Endometrial microvascular endothelial cells (primary cell): ENCODE data around the gene PPTC7. TPM values are rescaled to one million over a fixed set of nuclear protein-coding genes. Genes with fewer than 3 reads are reported as not detected.
"Not testable (repeated sequence)": the region's sequence is repeated elsewhere in the genome, so short reads cannot be mapped to it uniquely, and the experiment has no call there.

Experiments used
- in situ Hi-C: cut with HindIII; loops from 2 replicates; pipeline ENCODE4 v1.10.0; 2017; ENCODE audit warnings: low sequenced_read_pairs, low pct_unique_long_range_greater_than_20kb; ENCODE audit errors: inconsistent ontology term
- total RNA-seq: library from RNA; depleted of rRNA; stranded (reverse); fragments of >200 nt; gene quantifications from one replicate; pipeline ENCODE4 v1.2.3, GENCODE V29; 2015; ENCODE audit errors: inconsistent ontology term

The PPTC7 gene
- total RNA-seq, 1 donor from 2014 or later: 11.3 TPM

DNA sequence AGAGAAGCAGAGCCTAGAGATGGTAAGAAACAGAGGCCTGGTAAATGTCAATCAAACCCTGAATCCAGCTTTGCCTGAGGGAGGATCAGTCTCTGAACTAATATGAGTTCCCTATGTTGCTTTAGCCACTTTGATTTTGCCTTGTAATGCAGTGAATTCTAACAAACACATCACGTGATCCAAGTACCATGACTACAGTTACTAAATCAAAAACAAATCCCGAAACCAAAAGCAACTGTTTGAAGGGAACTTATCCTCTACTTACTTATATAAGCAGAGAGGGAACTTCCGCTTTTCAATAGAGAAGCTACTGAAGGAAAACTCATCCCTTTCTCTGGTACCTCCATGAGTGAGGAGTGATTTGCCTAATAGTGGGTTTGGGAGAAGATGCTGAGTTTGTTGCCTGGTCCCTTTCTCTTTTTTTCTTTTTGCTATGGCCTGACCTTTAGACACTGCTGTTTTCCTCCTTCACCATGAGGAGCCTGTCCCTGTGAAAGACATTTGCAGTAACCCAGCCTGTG lies 7.7 kb upstream of the PPTC7 start:
- in situ Hi-C loops: no loop called here

DNA sequence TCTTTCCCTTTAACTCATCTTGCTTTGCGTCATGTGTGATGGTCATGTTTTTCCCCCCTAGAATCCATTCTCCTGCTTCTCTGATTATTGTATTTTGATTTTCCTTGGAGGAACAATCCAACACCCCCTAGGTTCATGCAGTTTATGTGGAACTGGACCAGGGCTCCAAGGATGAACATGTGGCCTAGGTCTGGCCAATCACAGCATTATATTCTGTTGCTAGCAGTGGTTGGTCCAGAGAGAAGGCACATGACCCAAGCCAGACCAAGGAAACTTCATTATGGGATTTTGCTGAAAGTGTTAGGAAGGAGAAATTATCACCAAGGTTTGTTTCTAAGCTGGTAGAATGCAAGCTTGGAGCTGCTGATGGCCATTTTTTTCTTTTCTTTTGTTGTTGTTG lies 6.9 kb upstream of the PPTC7 start:
- in situ Hi-C loops: no loop called here

DNA sequence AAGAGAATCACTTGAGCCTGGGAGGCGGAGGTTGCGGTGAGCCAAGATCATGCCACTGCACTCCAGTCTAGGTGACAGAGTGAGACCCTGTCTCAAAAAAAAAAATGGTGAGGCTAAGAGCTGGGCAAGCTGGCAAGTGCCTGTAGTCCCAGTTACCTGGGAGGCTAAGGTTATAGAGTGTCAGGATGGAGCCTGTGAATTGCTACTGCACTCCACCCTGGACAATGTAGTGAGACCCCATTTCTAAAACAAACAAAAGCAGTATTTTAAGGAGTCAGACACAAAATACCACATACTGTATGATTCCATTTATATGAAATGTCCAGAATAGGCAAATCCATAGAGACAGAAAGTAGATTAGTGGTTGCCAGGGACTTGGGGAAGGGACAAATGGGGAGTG lies 4.0 kb upstream of the PPTC7 start:
- in situ Hi-C loops: not testable (repeated sequence)

DNA sequence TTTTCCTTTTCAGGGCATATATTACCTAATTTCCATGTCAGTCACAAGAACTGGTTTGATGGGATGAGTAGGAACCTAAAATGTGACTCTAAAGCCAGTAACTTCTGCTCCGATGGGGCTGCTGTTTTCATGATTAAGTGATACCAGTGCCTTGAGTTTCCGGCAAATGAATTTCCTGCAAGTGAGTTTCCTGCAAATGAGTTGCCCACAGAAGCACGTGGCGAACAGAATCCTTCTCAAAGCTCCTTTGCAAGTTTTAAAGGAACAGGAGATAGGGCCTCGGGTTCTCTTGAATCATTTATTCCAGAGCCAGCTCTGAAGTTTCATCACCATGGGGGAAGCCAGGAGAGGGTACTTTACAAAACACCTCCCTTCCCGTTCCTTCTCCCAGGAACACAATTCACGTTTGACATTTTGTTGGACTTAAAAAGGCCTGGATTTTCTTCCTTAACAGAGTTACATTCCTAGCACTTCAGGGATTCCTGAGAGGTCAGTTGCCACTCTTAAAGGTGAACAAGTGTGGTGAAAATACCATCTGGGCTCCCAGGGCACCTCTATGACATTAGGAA lies 2.2 kb upstream of the PPTC7 start:
- in situ Hi-C loops: no loop called here

DNA sequence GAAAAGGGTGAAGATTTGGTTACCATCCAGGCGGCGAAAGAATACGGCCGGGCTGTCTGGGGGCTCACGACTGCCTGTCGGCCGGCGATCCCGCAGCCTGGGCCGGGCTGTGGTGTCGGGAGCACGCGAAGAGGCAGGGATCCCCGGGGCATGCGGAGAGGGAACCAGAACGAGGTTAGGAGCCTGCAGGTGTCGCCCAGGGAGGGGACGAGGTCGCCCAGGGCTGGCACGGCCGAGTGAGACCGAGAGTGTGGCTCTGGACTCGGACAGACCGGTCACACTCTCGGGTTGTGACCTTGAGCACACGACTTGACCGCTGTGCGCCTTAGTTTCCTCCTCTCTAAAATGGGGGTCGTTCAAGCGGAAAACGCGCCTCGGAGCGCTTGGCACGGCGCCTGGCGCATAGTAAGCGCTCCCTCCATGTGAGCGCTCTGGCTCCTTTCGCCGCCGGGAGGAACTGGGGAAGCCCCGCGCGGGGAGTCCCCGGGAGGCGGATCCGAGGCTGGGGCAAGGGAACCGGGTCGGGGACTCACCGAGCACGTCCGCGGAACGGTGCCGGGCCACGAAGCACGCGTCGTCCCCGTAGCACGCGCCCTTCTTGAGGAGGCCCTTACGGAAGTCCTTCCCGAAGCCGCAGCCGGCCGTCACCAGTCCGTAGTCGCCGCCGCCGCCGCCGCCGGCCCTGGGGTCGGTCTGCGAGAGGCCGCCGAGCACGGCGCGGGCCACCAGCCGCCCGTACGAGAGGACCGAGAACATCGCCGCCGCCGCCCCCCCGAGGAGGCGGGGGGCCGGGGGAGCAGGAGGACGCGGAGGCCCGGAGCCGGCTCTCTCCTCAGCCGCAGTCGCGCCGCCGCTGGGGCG lies 612 bp downstream of the PPTC7 start:
- in situ Hi-C loops: no loop called here

DNA sequence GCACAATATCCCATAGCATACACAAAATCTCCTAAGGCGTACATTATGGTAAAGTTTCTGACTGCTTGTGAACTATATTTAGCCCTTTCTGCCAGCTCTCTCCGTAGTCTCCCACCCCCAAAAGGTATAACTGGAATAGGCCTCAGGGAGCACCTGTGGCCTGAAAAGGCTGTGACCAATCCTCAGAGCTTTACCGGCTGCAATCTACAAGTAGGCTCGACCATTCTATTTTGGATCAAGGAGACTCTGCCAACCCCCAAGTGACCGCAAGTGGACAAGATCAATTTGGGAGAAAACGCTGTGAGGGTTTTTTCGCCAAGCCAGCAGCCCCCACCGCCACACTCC lies 1.2 kb downstream of the PPTC7 start:
- in situ Hi-C loops: no loop called here

DNA sequence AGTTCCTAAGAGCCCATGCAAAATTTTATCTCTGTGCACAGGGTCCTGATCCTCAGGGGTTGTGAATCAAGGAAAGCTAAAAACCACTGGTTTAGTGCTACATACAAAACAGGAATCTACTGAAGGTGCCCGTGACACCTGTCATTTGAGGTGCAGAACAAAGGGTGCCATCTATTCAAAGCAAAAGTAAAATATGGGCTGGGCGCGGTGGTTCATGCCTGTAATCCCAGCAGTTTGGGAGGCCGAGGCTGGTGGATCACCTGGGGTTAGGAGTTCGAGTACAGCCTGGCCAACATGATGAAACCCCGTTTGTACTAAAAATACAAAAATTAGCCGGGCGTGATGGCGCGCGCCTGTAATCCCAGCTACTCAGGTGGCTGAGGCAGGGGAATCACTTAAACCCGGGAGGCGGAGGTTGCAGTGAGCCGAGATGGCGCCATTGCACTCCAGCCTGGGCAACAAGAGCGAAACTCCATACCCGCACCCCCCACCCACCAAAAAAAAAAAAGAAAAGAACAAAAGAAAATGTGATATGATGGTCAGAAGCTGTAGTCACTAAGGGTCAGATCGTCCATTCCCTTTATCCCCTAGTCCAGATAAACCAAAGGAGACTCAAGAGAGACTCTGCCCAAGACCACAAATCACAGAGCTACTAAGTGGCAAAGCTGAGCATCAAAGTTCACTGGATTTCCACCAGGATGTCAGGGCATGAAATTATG lies 3.4 kb downstream of the PPTC7 start:
- in situ Hi-C loops: no loop called here

DNA sequence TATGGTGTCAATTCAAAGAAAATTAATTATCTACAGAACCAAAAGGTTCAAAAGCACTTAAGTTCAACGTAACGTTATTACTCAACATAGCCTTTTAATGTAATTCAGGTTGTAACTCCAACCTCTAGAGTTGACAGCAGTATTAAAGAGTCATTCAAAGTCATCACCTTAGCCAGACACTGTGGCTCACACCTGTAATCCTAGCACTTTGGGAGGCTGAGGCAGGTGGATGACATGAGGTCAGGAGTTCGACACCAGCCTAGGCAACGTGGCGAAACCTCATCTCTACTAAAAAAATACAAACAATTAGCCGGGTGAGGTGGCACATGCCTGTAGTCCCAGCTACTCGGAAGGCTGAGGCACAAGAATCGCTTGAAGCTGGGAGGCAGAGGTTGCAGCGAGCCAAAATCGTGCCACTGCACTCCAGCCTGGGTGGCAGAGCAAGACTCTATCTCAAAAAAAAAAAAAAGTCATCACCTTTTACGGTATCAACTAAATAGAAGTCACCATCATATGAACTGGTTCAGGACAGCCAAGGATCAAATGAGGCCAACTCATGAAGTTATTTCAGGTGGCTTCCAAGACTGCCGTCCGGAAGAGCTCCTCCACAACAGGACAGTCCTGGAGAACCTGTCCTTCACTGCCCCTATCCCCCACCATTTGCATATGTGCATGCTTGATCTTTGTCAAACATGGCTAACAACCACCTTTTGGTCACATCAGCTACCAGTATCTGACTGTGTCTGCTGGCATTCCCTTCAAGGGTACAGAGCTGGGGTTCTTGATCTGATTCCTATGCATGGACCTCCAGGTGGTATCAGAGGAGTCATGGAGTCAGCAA lies 4.2 kb downstream of the PPTC7 start:
- in situ Hi-C loops: no loop called here

DNA sequence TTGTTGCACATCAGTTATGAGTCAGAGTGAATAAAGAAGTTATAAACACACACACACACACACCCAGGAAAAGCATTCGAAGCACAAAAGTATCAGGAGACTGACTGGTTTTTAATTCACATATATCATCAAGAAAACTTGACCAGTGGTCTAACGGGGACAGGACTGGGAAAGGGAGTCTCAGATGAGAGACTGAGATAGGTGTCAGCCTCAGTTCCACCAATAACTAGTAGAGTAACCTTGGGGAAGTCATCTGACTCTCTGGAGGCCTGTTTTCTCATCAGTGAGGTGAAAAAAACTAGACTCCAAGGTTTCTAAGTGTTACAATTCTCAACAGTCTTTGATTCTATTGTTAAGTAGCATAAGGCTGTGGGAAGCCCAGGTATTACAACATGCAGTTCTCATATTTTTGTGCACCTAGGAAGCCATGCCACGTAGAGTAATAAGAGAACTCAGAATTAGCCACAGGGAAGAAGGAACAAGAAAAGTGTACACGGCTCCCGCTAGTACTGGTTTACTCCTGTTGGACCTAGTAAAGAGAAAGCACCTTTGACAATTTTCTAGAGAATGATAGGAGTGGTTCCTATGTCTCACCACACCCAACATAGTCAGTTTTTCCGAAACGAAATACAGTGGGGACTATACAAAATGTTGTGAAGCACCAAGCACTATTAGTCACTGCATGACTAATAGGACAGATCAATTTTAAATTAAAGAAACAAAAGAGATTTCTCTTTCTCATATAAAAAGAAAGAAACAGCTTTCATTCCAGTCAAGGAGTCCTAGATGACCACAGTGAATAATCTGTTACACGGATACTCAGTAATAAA lies 5.0 kb downstream of the PPTC7 start:
- in situ Hi-C loops: no loop called here

DNA sequence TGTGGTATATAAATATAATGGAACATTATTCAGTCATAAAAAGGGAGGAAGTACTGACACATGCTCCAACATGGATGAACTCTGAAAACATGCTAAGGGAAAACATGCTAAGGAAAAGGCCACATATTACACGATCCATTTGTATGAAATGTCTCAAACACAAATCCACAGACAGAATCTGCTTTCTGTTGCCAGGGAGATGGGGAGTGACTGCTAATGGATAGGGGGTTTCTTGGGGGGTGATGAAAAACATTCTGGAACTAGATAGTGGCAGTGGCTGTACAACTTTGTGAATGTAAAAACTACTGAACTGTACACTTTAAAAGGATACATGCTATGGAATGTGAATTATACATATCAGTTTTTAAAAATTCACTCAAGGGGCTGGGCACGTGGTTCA lies 6.6 kb downstream of the PPTC7 start:
- in situ Hi-C loops: no loop called here

DNA sequence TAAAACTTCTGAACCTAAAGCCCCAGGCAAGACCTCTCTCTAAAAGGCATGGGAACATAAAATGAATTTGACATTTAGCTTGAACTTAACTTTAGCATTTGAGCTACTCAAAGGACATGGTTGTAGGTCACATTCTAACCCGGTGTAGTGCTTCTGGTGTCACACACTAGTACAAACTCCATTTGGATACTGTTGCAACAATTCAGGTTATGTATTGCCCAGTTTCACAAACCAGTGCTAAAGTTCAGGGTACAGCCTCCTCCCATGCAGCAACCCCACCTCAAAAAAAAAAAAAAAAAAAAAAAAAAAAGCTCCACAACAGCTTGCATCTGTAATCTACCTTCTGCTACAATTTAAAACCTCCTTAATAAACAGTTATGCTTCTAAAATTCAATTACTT lies 7.8 kb downstream of the PPTC7 start:
- in situ Hi-C loops: no loop called here

DNA sequence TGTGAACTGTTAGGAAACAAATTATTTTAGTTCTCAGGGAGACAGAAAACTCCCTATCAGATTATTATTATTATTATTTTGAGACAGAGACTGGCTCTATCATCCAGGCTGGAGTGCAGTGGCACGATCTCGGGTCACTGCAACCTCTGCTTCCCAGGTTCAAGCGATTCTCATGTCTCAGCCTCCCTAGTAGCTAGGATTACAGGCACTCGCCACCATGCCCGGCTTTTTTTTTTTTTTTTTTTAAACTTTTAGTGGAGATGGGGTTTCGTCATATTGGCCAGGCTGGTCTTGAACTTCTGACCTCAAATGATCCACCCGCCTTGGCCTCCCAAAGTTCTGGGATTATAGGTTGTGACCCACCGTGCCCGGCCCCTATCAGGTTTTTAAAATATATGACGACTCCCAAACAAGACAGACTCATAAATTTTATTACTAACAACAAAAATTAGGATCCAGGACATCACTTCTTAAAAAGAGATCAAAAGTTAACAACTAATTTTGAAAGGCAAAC lies 8.3 kb downstream of the PPTC7 start:
- in situ Hi-C loops: not testable (repeated sequence)

DNA sequence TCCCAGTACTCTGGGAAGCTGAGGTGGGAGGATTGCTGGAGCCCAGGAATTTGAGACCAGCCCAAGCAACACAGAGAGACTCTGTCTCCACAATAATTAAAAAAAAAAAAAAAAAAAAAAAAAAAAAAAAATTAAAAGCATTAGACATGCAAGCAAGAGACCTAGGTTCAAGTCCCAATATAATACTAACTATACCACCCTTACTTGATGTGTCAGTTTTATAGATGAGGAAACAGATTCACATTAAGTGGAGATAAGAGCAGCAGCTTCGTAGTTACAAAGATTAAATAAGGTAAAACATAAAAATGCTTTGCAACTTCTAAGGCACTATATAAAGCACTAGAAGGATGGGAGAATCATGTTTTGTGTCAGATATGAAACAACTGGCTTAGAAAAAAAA lies 9.1 kb downstream of the PPTC7 start:
- in situ Hi-C loops: no loop called here

DNA sequence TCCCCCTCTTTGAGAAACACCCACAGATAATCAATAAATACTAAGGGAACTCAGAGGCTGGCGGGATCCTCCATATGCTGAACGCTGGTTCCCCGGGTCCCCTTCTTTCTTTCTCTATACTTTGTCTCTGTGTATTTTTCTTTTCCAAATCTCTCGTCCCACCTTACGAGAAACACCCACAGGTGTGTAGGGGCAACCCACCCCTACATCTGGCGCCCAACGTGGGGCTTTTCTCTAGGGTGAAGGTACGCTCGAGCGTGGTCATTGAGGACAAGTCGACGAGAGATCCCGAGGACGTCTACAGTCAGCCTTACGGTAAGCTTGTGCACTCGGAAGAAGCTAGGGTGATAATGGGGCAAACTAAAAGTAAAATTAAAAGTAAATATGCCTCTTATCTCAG lies 12.3 kb downstream of the PPTC7 start:
- in situ Hi-C loops: not testable (repeated sequence)

DNA sequence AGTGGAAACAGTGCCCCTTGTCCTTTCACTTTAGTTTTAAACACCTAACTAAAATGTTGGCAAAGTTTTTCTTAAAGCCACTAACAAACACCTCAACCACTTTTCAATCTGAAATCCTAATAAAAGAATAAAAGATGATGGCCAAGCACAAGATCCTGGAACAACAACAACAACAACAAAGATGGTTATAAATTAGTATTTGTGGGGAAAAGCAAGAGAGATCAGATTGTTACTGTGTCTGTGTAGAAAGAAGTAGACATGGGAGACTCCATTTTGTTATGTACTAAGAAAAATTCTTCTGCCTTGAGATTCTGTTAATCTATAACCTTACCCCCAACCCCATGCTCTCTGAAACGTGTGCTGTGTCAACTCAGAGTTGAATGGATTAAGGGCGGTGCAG lies 13.3 kb downstream of the PPTC7 start:
- in situ Hi-C loops: not testable (repeated sequence)

DNA sequence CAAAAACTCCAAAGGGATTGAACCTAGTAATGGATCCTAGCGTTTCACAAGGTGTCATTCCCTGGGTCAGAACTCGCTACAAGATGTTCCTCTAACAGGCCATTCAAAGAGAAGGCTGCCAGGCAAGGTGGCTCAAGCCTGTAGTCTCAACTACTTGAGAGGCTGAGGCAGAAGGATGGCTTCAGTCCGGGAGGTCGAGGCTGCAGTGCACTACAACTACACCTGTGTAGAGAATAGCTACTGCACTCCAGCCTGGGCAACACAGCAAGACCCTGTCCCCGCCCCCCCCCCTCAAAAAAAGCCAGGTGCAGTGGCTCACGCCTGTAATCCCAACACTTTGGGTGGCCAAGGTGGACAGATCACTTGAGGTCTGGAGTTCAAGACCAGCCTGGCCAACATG lies 14.4 kb downstream of the PPTC7 start:
- in situ Hi-C loops: no loop called here

DNA sequence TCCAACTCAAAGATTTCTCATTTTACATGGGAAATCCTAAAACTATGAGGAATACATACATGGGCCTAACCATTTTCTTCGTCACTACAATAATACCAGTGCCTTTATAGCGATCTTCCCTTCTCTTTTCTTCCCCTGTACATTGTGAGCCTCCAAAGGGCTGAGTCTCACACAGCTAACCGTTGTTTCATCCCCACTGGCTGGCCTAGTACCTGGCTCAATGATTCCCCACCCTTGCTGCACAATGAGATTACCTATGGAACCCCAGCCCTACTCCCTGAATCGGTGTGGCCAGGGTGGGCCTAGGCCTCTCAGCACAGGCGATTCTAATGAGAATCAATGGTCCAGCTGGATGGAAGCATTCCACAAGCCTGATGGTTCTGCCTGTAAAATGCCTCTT lies 16.1 kb downstream of the PPTC7 start:
- in situ Hi-C loops: no loop called here
